B cell (primary cell): ENCODE measurements around the gene KCNH5.

Experiments
- EZH2 ChIP-seq: IDR thresholded peaks from 2 replicates; pipeline ENCODE4 v1.6.1; 2012; ENCODE audit warnings: borderline replicate concordance, low read depth, mild to moderate bottlenecking, moderate library complexity, low read length; ENCODE audit not compliant: insufficient read depth, poor library complexity, severe bottlenecking
- TF ChIP-seq, protein P1 (sequence below): fragments of 200-600 bp; IDR thresholded peaks from one replicate; pipeline ENCODE4 v1.8.0; 2022; ENCODE audit warnings: antibody characterized with exemption, mild to moderate bottlenecking

DNA sequence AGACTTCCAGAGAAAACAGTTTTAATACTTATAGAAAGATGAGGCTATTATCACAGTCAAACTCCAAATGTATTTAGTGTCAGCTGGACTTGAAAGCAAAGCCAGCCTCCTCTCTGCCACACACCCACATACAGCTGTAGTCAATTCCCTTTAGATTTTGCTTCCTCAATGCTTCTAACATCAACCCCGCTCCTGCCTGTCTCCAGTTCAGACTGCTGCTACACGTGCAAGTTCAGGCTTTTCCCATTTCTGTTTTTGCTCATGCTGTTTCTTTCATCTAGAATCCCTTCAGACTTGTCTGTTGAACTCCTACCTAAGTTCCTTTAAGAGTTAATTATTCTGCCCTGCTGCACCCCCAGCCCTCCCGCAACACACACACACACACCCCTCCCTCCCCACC is 380.0 kb downstream of the KCNH5 start:
- TF ChIP-seq EZH2, result no peak
- TF ChIP-seq, protein P1, sequence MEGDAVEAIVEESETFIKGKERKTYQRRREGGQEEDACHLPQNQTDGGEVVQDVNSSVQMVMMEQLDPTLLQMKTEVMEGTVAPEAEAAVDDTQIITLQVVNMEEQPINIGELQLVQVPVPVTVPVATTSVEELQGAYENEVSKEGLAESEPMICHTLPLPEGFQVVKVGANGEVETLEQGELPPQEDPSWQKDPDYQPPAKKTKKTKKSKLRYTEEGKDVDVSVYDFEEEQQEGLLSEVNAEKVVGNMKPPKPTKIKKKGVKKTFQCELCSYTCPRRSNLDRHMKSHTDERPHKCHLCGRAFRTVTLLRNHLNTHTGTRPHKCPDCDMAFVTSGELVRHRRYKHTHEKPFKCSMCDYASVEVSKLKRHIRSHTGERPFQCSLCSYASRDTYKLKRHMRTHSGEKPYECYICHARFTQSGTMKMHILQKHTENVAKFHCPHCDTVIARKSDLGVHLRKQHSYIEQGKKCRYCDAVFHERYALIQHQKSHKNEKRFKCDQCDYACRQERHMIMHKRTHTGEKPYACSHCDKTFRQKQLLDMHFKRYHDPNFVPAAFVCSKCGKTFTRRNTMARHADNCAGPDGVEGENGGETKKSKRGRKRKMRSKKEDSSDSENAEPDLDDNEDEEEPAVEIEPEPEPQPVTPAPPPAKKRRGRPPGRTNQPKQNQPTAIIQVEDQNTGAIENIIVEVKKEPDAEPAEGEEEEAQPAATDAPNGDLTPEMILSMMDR, result no peak
